GM23338 (cell line): ENCODE data around the gene NRF1.

Experiments used
- CREB1 ChIP-seq: fragments of 250-450 bp; sonication (Bioruptor Pico); IDR thresholded peaks from 2 replicates; pipeline ENCODE4 v1.5.0; 2020; ENCODE audit warnings: low read depth, mild to moderate bottlenecking, moderate library complexity
- EZH2 ChIP-seq: fragments of 200-600 bp; sonication (generic); IDR thresholded peaks from one replicate; pipeline ENCODE4 v1.8.0; 2017; ENCODE audit warnings: antibody characterized with exemption, mild to moderate bottlenecking, low read depth; ENCODE audit not compliant: unreplicated experiment
- EZH2phosphoT487 ChIP-seq: fragments of 200-600 bp; sonication (generic); IDR thresholded peaks from one replicate; pipeline ENCODE4 v1.8.1; 2018; ENCODE audit warnings: antibody characterized with exemption; ENCODE audit not compliant: unreplicated experiment
- JUNB ChIP-seq: IDR thresholded peaks from one replicate; pipeline ENCODE4 v1.6.1; 2016; ENCODE audit warnings: antibody characterized with exemption; ENCODE audit not compliant: unreplicated experiment
- NANOG ChIP-seq: IDR thresholded peaks from 2 replicates; pipeline ENCODE4 v1.6.1; 2016; ENCODE audit warnings: antibody characterized with exemption, borderline replicate concordance
- POLR2AphosphoS5 ChIP-seq: IDR thresholded peaks from 2 replicates; pipeline ENCODE4 v1.6.1; 2016; ENCODE audit warnings: antibody characterized with exemption, low read depth
- STAT1 ChIP-seq: IDR thresholded peaks from one replicate; pipeline ENCODE4 v1.6.1; 2016; ENCODE audit warnings: antibody characterized with exemption; ENCODE audit not compliant: unreplicated experiment
- ZNF114 ChIP-seq: fragments of 250-450 bp; sonication (Bioruptor Pico); IDR thresholded peaks from 2 replicates; pipeline ENCODE4 v1.5.0; 2020; ENCODE audit warnings: mild to moderate bottlenecking, moderate library complexity
- ZNF331 ChIP-seq: fragments of 250-450 bp; sonication (Bioruptor Pico); IDR thresholded peaks from 2 replicates; pipeline ENCODE4 v1.5.0; 2020; ENCODE audit warnings: low read depth, mild to moderate bottlenecking, moderate library complexity
- TF ChIP-seq, protein P1 (sequence below), 2 experiments: fragments of 200-600 bp in 1 of 2; sonication (generic) in 1 of 2; conservative IDR thresholded peaks; 2 replicates each; pipeline versions ENCODE4 v1.5.1 to v1.6.1; 2016 to 2017; ENCODE audit warnings: antibody characterized with exemption in 2 of 2, low read depth in 2 of 2, mild to moderate bottlenecking in 2 of 2, moderate library complexity in 1 of 2
- TF ChIP-seq, protein P2 (sequence below): IDR thresholded peaks from one replicate; pipeline ENCODE4 v1.6.1; 2018; ENCODE audit warnings: antibody characterized with exemption; ENCODE audit not compliant: unreplicated experiment
- TF ChIP-seq, protein P3 (sequence below): IDR thresholded peaks from 2 replicates; pipeline ENCODE4 v1.6.1; 2016; ENCODE audit warnings: antibody characterized with exemption
- TF ChIP-seq, protein P4 (sequence below): fragments of 250-450 bp; sonication (Bioruptor Pico); IDR thresholded peaks from 2 replicates; pipeline ENCODE4 v1.5.0; 2020; ENCODE audit warnings: mild to moderate bottlenecking, moderate library complexity

DNA sequence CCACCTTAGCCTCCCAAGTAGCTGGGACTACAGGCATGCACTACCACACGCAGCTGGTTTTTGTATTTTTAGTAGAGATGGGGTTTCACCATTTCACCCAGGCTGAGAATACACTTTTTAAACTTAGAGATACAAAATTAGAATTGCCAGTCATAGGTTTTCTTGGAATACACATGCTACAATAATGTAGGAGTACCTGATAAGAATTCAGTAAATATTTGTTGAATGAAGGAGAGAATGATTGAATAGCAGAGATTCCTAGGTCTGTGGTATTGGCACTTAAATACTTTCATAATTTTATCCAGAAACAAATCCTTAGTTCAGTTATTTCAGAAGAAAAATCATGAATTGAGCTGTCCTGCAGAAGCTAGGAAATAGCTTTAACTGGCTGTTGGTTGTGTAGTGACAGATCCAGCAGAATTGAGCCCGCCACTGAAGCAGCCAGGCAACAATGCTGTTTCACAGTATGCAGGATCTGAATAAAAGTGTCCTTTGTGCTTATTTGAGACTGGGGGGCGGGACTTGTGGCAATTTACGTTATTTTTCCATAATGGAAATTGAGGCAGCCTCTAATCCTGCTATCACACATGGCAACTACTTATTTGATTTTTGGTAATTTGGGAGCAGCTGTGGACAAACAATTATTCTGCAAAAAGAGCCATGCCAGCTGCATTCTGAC is 31.5 kb downstream of the NRF1 start:
- no peak for TF ChIP-seq EZH2
- TF ChIP-seq, protein P1, sequence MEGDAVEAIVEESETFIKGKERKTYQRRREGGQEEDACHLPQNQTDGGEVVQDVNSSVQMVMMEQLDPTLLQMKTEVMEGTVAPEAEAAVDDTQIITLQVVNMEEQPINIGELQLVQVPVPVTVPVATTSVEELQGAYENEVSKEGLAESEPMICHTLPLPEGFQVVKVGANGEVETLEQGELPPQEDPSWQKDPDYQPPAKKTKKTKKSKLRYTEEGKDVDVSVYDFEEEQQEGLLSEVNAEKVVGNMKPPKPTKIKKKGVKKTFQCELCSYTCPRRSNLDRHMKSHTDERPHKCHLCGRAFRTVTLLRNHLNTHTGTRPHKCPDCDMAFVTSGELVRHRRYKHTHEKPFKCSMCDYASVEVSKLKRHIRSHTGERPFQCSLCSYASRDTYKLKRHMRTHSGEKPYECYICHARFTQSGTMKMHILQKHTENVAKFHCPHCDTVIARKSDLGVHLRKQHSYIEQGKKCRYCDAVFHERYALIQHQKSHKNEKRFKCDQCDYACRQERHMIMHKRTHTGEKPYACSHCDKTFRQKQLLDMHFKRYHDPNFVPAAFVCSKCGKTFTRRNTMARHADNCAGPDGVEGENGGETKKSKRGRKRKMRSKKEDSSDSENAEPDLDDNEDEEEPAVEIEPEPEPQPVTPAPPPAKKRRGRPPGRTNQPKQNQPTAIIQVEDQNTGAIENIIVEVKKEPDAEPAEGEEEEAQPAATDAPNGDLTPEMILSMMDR (conservative IDR thresholded peaks at IDR 0.05; ENCODE audit: low read depth in 2 of 2), result no peak
- no peak for TF ChIP-seq POLR2AphosphoS5
- TF ChIP-seq EZH2phosphoT487, result no peak
- no peak for TF ChIP-seq JUNB
- TF ChIP-seq NANOG, result no peak
- no peak for TF ChIP-seq STAT1
- TF ChIP-seq, protein P2, sequence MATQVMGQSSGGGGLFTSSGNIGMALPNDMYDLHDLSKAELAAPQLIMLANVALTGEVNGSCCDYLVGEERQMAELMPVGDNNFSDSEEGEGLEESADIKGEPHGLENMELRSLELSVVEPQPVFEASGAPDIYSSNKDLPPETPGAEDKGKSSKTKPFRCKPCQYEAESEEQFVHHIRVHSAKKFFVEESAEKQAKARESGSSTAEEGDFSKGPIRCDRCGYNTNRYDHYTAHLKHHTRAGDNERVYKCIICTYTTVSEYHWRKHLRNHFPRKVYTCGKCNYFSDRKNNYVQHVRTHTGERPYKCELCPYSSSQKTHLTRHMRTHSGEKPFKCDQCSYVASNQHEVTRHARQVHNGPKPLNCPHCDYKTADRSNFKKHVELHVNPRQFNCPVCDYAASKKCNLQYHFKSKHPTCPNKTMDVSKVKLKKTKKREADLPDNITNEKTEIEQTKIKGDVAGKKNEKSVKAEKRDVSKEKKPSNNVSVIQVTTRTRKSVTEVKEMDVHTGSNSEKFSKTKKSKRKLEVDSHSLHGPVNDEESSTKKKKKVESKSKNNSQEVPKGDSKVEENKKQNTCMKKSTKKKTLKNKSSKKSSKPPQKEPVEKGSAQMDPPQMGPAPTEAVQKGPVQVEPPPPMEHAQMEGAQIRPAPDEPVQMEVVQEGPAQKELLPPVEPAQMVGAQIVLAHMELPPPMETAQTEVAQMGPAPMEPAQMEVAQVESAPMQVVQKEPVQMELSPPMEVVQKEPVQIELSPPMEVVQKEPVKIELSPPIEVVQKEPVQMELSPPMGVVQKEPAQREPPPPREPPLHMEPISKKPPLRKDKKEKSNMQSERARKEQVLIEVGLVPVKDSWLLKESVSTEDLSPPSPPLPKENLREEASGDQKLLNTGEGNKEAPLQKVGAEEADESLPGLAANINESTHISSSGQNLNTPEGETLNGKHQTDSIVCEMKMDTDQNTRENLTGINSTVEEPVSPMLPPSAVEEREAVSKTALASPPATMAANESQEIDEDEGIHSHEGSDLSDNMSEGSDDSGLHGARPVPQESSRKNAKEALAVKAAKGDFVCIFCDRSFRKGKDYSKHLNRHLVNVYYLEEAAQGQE, result no peak
- TF ChIP-seq CREB1 (CRISPR knock-in tag), result no peak
- TF ChIP-seq, protein P3, sequence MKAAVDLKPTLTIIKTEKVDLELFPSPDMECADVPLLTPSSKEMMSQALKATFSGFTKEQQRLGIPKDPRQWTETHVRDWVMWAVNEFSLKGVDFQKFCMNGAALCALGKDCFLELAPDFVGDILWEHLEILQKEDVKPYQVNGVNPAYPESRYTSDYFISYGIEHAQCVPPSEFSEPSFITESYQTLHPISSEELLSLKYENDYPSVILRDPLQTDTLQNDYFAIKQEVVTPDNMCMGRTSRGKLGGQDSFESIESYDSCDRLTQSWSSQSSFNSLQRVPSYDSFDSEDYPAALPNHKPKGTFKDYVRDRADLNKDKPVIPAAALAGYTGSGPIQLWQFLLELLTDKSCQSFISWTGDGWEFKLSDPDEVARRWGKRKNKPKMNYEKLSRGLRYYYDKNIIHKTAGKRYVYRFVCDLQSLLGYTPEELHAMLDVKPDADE, result no peak
- no peak for TF ChIP-seq ZNF331
- TF ChIP-seq ZNF114 (CRISPR knock-in tag), result no peak
- TF ChIP-seq, protein P4, sequence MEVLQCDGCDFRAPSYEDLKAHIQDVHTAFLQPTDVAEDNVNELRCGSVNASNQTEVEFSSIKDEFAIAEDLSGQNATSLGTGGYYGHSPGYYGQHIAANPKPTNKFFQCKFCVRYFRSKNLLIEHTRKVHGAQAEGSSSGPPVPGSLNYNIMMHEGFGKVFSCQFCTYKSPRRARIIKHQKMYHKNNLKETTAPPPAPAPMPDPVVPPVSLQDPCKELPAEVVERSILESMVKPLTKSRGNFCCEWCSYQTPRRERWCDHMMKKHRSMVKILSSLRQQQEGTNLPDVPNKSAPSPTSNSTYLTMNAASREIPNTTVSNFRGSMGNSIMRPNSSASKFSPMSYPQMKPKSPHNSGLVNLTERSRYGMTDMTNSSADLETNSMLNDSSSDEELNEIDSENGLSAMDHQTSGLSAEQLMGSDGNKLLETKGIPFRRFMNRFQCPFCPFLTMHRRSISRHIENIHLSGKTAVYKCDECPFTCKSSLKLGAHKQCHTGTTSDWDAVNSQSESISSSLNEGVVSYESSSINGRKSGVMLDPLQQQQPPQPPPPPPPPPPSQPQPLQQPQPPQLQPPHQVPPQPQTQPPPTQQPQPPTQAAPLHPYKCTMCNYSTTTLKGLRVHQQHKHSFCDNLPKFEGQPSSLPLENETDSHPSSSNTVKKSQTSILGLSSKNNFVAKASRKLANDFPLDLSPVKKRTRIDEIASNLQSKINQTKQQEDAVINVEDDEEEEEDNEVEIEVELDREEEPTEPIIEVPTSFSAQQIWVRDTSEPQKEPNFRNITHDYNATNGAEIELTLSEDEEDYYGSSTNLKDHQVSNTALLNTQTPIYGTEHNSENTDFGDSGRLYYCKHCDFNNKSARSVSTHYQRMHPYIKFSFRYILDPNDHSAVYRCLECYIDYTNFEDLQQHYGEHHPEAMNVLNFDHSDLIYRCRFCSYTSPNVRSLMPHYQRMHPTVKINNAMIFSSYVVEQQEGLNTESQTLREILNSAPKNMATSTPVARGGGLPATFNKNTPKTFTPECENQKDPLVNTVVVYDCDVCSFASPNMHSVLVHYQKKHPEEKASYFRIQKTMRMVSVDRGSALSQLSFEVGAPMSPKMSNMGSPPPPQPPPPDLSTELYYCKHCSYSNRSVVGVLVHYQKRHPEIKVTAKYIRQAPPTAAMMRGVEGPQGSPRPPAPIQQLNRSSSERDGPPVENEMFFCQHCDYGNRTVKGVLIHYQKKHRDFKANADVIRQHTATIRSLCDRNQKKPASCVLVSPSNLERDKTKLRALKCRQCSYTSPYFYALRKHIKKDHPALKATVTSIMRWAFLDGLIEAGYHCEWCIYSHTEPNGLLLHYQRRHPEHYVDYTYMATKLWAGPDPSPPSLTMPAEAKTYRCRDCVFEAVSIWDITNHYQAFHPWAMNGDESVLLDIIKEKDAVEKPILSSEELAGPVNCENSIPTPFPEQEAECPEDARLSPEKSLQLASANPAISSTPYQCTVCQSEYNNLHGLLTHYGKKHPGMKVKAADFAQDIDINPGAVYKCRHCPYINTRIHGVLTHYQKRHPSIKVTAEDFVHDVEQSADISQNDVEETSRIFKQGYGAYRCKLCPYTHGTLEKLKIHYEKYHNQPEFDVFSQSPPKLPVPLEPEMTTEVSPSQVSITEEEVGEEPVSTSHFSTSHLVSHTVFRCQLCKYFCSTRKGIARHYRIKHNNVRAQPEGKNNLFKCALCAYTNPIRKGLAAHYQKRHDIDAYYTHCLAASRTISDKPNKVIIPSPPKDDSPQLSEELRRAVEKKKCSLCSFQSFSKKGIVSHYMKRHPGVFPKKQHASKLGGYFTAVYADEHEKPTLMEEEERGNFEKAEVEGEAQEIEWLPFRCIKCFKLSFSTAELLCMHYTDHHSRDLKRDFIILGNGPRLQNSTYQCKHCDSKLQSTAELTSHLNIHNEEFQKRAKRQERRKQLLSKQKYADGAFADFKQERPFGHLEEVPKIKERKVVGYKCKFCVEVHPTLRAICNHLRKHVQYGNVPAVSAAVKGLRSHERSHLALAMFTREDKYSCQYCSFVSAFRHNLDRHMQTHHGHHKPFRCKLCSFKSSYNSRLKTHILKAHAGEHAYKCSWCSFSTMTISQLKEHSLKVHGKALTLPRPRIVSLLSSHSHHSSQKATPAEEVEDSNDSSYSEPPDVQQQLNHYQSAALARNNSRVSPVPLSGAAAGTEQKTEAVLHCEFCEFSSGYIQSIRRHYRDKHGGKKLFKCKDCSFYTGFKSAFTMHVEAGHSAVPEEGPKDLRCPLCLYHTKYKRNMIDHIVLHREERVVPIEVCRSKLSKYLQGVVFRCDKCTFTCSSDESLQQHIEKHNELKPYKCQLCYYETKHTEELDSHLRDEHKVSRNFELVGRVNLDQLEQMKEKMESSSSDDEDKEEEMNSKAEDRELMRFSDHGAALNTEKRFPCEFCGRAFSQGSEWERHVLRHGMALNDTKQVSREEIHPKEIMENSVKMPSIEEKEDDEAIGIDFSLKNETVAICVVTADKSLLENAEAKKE (CRISPR knock-in tag), result no peak
